Skeletal muscle tissue (tissue), 4 donors: ENCODE results near the gene ECHDC1. TPM values are rescaled to one million over a fixed set of nuclear protein-coding genes. Genes with fewer than 3 reads are reported as not detected.

ENCODE experiments used
- H3K27ac ChIP-seq: one replicate; pipeline ENCODE4 v1.7.0; 2013; ENCODE audit warnings: mild to moderate bottlenecking, low read depth, low read length, inconsistent platforms
- H3K27me3 ChIP-seq, 3 donors: one replicate each; pipeline ENCODE4 v1.7.0; 2013; ENCODE audit warnings: low read length in 3 of 3; ENCODE audit not compliant: control insufficient read depth in 3 of 3, insufficient read depth in 3 of 3
- H3K36me3 ChIP-seq, 3 donors: one replicate each; pipeline ENCODE4 v1.7.0; 2013; ENCODE audit warnings: low read length in 3 of 3; ENCODE audit not compliant: control insufficient read depth in 3 of 3, insufficient read depth in 3 of 3
- H3K4me1 ChIP-seq, 3 donors: one replicate each; pipeline ENCODE4 v1.7.0; 2013; ENCODE audit warnings: low read length in 3 of 3, mild to moderate bottlenecking in 3 of 3; ENCODE audit not compliant: control insufficient read depth in 3 of 3, insufficient read depth in 3 of 3
- H3K4me3 ChIP-seq, 3 donors: one replicate each; pipeline ENCODE4 v1.7.0; 2013; ENCODE audit warnings: low read length in 3 of 3
- H3K9ac ChIP-seq, 3 donors: one replicate each; pipeline ENCODE4 v1.7.0; 2013; ENCODE audit warnings: low read length in 3 of 3, mild to moderate bottlenecking in 3 of 3, moderate library complexity in 2 of 3, low read depth in 1 of 3
- H3K9me3 ChIP-seq, 3 donors: one replicate each; pipeline ENCODE4 v1.7.0; 2013; ENCODE audit warnings: low read length in 3 of 3; ENCODE audit not compliant: control insufficient read depth in 3 of 3
- total RNA-seq: library from RNA; depleted of rRNA; stranded (reverse); fragments of >200 nt; gene quantifications from one replicate; pipeline ENCODE4 v1.2.3, GENCODE V29; 2014
- donor health status: Osteomylitis.

The ECHDC1 gene
- total RNA-seq, 1 donor from 2014 or later = 36.0 TPM

DNA sequence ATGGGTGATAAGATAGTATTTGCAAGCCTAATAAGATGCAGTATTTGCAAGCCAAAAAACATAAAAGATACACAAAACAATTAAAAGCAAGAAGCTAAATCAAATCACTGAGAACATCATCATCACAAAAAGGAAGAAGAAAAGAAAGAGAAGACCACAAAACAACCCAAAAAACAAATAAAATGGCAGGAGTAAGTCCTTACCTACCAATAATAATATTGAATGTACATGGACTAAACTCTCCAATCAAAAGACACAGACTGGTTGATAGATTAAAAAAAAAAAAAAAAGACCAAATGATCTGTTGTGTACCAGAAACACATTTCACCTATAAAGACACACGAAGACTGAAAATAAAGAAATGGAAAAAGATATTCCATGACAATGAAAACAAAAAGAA lies 37.7 kb downstream of the ECHDC1 start:
- H3K9ac ChIP-seq = no peak overlapping the region
- no peaks in the 10 kb centered on the region for H3K27me3 ChIP-seq
- H3K4me3 ChIP-seq = no peak overlapping the region
- peaks cover 0 to 4% (median 0%) of the 10 kb centered on the region in 3 donors for H3K36me3 ChIP-seq
- H3K27ac ChIP-seq = no peak overlapping the region
- peaks cover 0 to 2% (median 0%) of the 10 kb centered on the region in 3 donors for H3K4me1 ChIP-seq
- H3K9me3 ChIP-seq = peaks cover 0 to 3% (median 0%) of the 10 kb centered on the region in 3 donors

DNA sequence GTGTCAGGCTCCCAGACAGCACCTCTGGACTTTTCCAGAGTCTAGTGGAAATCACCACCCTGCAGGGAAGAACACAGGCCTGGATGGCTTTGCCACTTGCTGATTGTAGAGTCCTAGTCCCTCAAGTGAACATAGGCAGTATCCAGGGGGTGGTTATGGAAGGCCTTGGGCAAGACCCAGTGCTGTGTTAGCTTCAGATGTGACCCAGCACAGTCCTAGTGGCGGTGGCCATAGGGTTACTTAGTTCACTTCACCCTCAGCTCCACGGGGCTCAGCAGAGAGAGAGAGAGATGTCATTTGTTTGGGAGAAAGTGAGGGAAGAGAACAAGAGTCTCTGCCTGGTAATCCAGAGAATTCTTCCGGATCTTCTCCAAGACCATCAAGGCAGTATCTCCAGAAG lies 39.5 kb downstream of the ECHDC1 start:
- Histone ChIP-seq H3K4me1 (peaks cover 3 to 6% (median 5%) of the 10 kb centered on the region in 3 donors), H3K27me3 (no peaks in the 10 kb centered on the region), H3K9me3 (peaks cover 0 to 3% (median 0%) of the 10 kb centered on the region in 3 donors), H3K27ac (no peak overlapping the region), H3K9ac (no peak overlapping the region), H3K36me3 (peaks cover 0 to 4% (median 0%) of the 10 kb centered on the region in 3 donors), H3K4me3 (no peak overlapping the region)

DNA sequence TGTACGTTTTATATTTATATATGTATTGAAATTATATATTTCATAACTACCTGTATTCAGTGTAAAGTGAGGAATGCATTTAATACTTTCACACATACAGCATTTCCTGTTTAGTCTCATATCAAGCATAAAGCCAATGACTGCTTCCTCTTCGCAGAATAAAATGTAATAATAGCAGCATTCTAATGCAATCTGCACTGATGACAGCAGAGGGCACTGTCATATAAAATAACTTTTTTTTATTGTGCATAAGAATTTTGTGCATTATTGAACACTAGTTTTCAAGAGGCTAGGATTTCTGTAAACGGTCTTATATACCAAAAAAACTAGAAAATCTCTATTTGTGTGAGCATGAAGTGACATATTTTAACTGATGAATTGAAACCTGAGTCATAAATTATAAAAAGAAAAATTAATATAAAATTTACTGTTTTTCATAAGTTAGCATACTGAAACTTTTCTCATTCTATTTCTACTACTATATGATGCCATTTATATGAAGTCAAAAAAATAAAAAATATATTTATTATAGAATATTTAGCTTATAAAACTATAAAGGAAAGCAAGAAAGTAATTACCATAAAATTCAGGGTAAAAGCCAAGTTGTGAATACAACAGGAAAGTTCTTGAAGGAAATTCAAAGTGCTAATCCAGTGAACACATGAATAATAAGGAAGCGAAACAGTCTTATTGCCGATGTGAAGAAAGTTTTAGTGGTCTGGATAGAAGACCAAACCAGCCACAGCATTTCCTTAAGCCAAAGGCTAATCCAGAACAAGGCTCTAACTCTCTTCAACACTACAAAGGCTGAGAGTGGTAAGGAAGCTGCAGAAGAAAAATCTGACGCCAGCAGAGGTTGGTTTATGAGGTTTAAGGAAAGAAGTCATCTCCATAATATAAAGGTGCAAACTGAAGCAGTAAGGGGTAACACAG lies 40.4 kb downstream of the ECHDC1 start:
- Histone ChIP-seq H3K4me1 (peaks cover 3 to 6% (median 5%) of the 10 kb centered on the region in 3 donors), H3K36me3 (peaks cover 0 to 4% (median 0%) of the 10 kb centered on the region in 3 donors), H3K27ac (no peak overlapping the region), H3K9me3 (no peaks in the 10 kb centered on the region), H3K4me3 (no peak overlapping the region), H3K27me3 (no peaks in the 10 kb centered on the region), H3K9ac (no peak overlapping the region)

DNA sequence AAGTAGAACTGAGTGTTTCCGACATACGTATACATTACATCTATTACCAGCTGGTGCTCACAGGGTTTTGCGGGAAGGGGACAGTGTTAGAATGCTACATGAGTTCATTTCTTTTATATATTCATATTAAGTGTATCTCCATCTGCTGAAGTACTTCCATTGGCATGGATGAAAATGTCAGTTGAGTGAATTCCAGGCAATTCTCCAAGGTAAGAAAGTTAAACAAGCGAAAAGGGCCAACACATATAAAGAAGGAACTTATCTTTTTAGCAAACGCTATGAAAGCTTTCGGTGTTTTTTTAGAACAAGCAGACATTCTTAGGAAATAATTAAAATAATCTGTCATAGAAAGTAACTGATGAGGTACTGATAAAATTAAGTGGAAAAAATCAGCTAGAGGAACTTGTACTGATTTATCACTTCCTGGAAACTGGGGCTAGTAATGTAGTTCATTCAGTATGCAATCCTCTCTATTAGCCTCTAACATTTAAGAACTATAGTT lies 42.2 kb downstream of the ECHDC1 start:
- H3K4me1 ChIP-seq = peaks cover 3 to 6% (median 5%) of the 10 kb centered on the region in 3 donors
- no peak overlapping the region for H3K9ac ChIP-seq
- no peaks in the 10 kb centered on the region for H3K27me3 ChIP-seq
- H3K4me3 ChIP-seq = no peak overlapping the region
- no peaks in the 10 kb centered on the region for H3K9me3 ChIP-seq
- H3K36me3 ChIP-seq = peaks cover 0 to 3% (median 0%) of the 10 kb centered on the region in 3 donors
- H3K27ac ChIP-seq = no peak overlapping the region

DNA sequence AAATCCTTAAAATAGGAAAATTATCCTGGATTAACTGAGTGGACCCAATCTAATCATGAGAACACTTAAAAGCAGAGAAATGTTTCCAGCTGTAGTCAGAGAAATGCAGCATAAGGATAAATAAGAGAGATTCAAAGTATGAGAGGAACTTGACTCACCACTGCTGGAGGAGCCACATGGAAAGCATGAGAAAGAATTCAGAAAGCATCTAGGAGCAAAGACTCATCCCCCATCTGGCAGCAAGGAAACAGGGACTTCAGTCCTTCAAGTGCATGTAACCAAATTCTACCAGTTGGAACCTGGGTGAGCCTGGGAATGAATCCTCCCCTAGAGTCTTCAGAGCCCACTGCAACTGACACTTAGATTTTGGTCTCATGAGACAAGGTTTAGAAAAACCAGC lies 43.0 kb downstream of the ECHDC1 start:
- no peak overlapping the region for H3K4me3 ChIP-seq
- no peak overlapping the region for H3K9ac ChIP-seq
- no peaks in the 10 kb centered on the region for H3K9me3 ChIP-seq
- H3K27ac ChIP-seq = no peak overlapping the region
- H3K4me1 ChIP-seq = peaks cover 3 to 6% (median 5%) of the 10 kb centered on the region in 3 donors
- peaks cover 0 to 1% (median 0%) of the 10 kb centered on the region in 3 donors for H3K36me3 ChIP-seq
- H3K27me3 ChIP-seq = no peaks in the 10 kb centered on the region

DNA sequence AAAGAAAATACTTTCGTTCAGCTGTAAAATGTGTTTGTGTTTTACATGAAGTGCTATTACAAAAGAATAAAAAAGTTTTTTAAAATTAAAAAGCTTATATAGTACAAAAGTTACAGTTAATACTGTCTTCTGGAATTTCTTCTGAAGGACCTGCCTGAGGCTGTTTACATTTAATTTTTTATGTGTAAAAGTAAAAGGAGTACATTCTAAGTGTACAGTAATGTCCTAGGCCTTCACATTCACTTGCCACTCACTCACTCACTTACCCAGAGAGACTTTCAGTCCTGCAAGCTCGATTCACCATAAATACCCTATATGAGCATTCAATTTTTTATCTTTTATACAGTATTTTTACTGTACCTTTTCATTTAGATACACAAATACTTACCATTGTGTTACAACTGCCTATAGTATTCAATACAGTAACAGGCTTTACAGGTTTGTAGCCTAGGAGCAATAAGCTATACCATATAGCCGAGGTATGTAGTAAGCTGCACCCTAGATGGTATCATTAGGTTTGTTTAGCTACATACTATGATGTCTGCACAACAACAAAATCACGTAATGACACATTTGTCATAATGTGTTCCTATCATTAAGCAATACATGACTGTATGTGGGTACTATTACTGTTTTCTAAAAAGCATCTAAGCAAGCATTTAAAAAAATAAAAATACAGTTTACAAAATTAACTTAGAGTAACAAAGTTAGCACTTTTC lies 43.7 kb downstream of the ECHDC1 start:
- Histone ChIP-seq H3K4me1 (peaks cover 3 to 6% (median 5%) of the 10 kb centered on the region in 3 donors), H3K4me3 (no peak overlapping the region), H3K9ac (no peak overlapping the region), H3K27ac (no peak overlapping the region), H3K9me3 (no peaks in the 10 kb centered on the region), H3K27me3 (no peaks in the 10 kb centered on the region), H3K36me3 (peaks cover 0 to 1% (median 0%) of the 10 kb centered on the region in 3 donors)

DNA sequence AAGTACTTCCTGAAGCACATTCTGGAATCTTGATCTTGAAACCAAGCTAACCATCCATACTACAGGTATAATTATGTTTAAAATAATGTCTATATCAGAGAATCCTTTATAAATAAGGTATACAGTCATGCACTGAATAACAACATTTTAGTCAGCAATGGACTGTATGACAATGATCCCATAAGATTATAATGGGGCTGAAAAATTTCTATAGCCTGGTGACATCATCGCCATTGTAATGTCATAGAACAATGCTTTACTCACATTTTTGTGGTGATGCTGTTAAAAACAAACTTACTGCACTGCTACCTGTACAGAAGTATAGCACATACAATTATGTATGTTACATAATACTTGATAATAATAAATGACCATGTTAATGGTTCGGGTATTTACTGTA lies 44.9 kb downstream of the ECHDC1 start:
- no peak overlapping the region for H3K9ac ChIP-seq
- no peak overlapping the region for H3K4me3 ChIP-seq
- no peaks in the 10 kb centered on the region for H3K9me3 ChIP-seq
- H3K27ac ChIP-seq = no peak overlapping the region
- H3K4me1 ChIP-seq = peaks cover 3 to 6% (median 5%) of the 10 kb centered on the region in 3 donors
- H3K36me3 ChIP-seq = no peaks in the 10 kb centered on the region
- no peaks in the 10 kb centered on the region for H3K27me3 ChIP-seq

DNA sequence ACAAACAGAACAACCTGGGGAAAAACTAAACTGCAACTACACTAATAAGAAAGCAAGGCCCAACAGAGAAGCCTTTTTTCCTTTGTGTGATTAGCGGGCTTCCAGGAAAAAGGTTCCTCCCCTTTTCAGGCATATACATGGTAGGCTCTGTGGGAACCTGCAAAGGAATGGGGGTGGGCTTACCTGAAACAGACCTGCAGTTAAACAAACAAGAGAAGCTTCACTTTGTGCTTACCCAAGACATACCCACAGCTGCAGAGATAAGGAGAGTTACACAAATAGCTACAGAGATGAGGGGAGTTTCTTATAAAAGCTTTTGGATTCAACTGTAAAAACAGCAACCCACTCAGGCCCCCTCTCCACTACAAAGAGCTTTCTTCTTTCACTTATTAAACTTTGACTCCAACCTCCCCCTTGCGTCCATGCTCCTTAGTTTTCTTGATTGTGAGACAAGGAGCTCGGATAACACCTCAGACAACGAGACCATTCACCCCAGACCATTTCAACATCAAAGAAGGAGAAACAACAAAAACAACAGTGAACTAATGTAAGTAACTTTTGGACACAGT lies 45.8 kb downstream of the ECHDC1 start:
- H3K36me3 ChIP-seq = no peaks in the 10 kb centered on the region
- no peaks in the 10 kb centered on the region for H3K9me3 ChIP-seq
- no peaks in the 10 kb centered on the region for H3K27me3 ChIP-seq
- H3K27ac ChIP-seq = no peak overlapping the region
- no peak overlapping the region for H3K4me3 ChIP-seq
- no peak overlapping the region for H3K9ac ChIP-seq
- H3K4me1 ChIP-seq = peaks cover 3 to 6% (median 5%) of the 10 kb centered on the region in 3 donors

DNA sequence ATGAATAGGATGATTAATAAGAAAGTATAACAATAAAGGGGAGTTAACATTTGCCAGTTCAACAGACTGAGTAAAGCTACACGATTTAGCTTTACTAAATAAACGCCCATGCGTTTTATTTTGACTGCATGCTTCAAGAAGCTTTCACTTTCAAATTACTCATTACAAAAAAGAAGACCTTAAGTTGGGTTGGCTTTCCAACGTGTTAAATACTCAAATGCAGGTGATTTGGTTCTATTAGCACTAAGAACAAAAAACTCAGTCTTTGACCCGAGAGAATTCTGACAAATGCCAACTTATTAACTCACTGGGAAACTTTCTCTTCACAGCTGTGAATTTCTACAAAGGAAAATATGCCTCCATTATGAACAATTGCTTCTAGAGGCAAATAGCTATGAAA lies 51.9 kb downstream of the ECHDC1 start:
- Histone ChIP-seq H3K27me3 (no peaks in the 10 kb centered on the region), H3K9ac (no peak overlapping the region), H3K4me1 (peaks cover 5 to 10% (median 9%) of the 10 kb centered on the region in 3 donors), H3K27ac (no peak overlapping the region), H3K9me3 (no peaks in the 10 kb centered on the region), H3K4me3 (no peak overlapping the region), H3K36me3 (peaks cover 11 to 18% (median 12%) of the 10 kb centered on the region in 3 donors)
